ENCODE results near the gene SLC35E3.

The SLC35E3 gene

GRCh38 chr12:68745904-68746571 is at the start of gene SLC35E3:
SLC35E3 (plus strand) TSS chr12:68746176; CDS start chr12:68746378, 202 bp downstream.
- peak within 1 kb of the TSS; percentile 81 for H2AFZ ChIP-seq (ENCODE audit: low read depth, low read length, severe bottlenecking)
- H3F3A ChIP-seq (ENCODE audit: insufficient read depth), result peaks cover 35% of the 10 kb centered on the region
- peak within 1 kb of the TSS; percentile 87 for H3K4me2 ChIP-seq (ENCODE audit: low read depth, low read length, poor library complexity, severe bottlenecking)
- H3K79me2 ChIP-seq (ENCODE audit: insufficient read depth, low read length), result peaks cover 19% of the 10 kb centered on the region
- no peaks in the 10 kb centered on the region for H3K9me2 ChIP-seq (replicated peaks; ENCODE audit: insufficient read depth, low read length)
- H3K9me3 ChIP-seq (ENCODE audit: insufficient read depth, low read length), result no peaks in the 10 kb centered on the region
- no peaks in the 10 kb centered on the region for H3K27me3 ChIP-seq (ENCODE audit: low read length)
- H3K4me3 ChIP-seq (ENCODE audit: insufficient read depth, low read length, poor library complexity, severe bottlenecking), result peak within 1 kb of the TSS; percentile 62
- no peaks in the 10 kb centered on the region for H4K20me1 ChIP-seq (ENCODE audit: low read depth, low read length)
- TF ChIP-seq CTCF (IDR thresholded peaks at IDR 0.05; ENCODE audit: insufficient read depth, low read length, poor library complexity, severe bottlenecking) (no peak), EZH2phosphoT487 (conservative IDR thresholded peaks at IDR 0.05; ENCODE audit: low read length) (no peak)
- peak within 1 kb of the TSS; percentile 69 for H3K27ac ChIP-seq (ENCODE audit: low read depth, low read length)
- peak within 1 kb of the TSS; percentile 75 for H3K9ac ChIP-seq (ENCODE audit: low read length)
- peaks cover 14% of the 10 kb centered on the region for H3K36me3 ChIP-seq (ENCODE audit: low read length)

DNA sequence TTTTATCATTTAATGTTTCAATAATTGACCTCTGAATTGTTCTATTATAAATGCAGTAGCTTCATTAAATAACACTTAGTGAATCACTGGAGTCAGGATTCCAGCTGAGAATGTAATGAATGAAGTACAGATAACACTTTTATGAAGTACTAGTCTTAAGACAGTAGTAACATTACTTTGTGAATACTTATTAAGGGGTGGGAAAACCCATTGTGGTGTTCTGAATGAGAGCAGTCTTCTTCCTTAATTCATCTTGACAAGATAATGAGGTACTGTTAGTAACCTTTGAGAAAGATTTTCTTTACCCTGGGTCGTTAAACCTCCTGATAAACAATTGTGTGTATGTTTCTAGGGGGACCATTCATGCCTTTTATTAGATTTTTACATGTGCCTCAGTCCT is 46.5 kb upstream of the SLC35E3 start:
- H3K36me3 ChIP-seq (ENCODE audit: low read length), result peaks cover 32% of the 10 kb centered on the region

DNA sequence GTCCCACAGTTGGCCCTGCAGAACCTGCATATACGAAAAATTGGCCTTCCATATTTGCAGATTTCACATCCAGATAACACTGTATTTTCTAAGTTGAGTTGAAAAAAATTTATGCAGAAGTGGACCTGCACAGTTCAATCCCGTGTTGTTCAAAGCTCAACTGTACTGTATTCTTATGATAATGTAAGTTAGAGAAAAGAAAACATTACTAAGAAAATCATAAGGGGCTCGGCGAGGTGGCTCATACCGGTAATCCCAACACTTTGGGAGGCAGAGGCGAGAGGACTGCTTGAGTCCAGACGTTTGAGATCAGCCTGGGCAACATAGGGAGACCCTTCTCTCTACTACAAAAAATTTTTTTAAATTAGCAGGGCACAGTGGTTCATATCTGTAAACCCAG is 18.2 kb upstream of the SLC35E3 start:
- no peak overlapping the region for H3K4me2 ChIP-seq (ENCODE audit: low read depth, low read length, poor library complexity, severe bottlenecking)
- no peak overlapping the region for H2AFZ ChIP-seq (ENCODE audit: low read depth, low read length, severe bottlenecking)
- H3K9ac ChIP-seq (ENCODE audit: low read length), result no peak overlapping the region
- H3K79me2 ChIP-seq (ENCODE audit: insufficient read depth, low read length), result no peaks in the 10 kb centered on the region
- H3F3A ChIP-seq (ENCODE audit: insufficient read depth), result 0 out of 2 replicates have a peak, but pooled peaks cover 6% of the 10 kb centered on the region
- H3K36me3 ChIP-seq (ENCODE audit: low read length), result peaks cover 56% of the 10 kb centered on the region
- H3K9me2 ChIP-seq (replicated peaks; ENCODE audit: insufficient read depth, low read length), result no peaks in the 10 kb centered on the region
- H4K20me1 ChIP-seq (ENCODE audit: low read depth, low read length), result no peaks in the 10 kb centered on the region
- H3K9me3 ChIP-seq (ENCODE audit: insufficient read depth, low read length), result no peaks in the 10 kb centered on the region
- no peak overlapping the region for H3K4me3 ChIP-seq (ENCODE audit: insufficient read depth, low read length, poor library complexity, severe bottlenecking)
- no peak for TF ChIP-seq CTCF (IDR thresholded peaks at IDR 0.05; ENCODE audit: insufficient read depth, low read length, poor library complexity, severe bottlenecking)
- no peak overlapping the region for H3K27ac ChIP-seq (ENCODE audit: low read depth, low read length)
- no peaks in the 10 kb centered on the region for H3K27me3 ChIP-seq (ENCODE audit: low read length)

More for the DNA sequence above, 46.5 kb upstream of the SLC35E3 start:
- Histone ChIP-seq H3K9ac (ENCODE audit: low read length) (no peak overlapping the region), H3F3A (ENCODE audit: insufficient read depth) (0 out of 2 replicates have a peak, but pooled peaks cover 3% of the 10 kb centered on the region), H3K79me2 (ENCODE audit: insufficient read depth, low read length) (no peaks in the 10 kb centered on the region), H3K9me3 (ENCODE audit: insufficient read depth, low read length) (no peaks in the 10 kb centered on the region), H4K20me1 (ENCODE audit: low read depth, low read length) (no peaks in the 10 kb centered on the region), H3K27me3 (ENCODE audit: low read length) (no peaks in the 10 kb centered on the region), H3K4me3 (ENCODE audit: insufficient read depth, low read length, poor library complexity, severe bottlenecking) (no peak overlapping the region), H3K4me2 (ENCODE audit: low read depth, low read length, poor library complexity, severe bottlenecking) (no peak overlapping the region), H3K9me2 (replicated peaks; ENCODE audit: insufficient read depth, low read length) (no peaks in the 10 kb centered on the region), H2AFZ (ENCODE audit: low read depth, low read length, severe bottlenecking) (no peak overlapping the region), H3K27ac (ENCODE audit: low read depth, low read length) (no peak overlapping the region)
- no peak for TF ChIP-seq CTCF (IDR thresholded peaks at IDR 0.05; ENCODE audit: insufficient read depth, low read length, poor library complexity, severe bottlenecking)
- no peak for TF ChIP-seq EZH2phosphoT487 (conservative IDR thresholded peaks at IDR 0.05; ENCODE audit: low read length)
